ENCODE measurements around the gene CNPPD1. TPM values are rescaled to one million over a fixed set of nuclear protein-coding genes. Genes with fewer than 3 reads are reported as not detected.

The CNPPD1 gene
- total RNA-seq, 2 donors from 2014 or later = 27.7 to 33.2 TPM

DNA sequence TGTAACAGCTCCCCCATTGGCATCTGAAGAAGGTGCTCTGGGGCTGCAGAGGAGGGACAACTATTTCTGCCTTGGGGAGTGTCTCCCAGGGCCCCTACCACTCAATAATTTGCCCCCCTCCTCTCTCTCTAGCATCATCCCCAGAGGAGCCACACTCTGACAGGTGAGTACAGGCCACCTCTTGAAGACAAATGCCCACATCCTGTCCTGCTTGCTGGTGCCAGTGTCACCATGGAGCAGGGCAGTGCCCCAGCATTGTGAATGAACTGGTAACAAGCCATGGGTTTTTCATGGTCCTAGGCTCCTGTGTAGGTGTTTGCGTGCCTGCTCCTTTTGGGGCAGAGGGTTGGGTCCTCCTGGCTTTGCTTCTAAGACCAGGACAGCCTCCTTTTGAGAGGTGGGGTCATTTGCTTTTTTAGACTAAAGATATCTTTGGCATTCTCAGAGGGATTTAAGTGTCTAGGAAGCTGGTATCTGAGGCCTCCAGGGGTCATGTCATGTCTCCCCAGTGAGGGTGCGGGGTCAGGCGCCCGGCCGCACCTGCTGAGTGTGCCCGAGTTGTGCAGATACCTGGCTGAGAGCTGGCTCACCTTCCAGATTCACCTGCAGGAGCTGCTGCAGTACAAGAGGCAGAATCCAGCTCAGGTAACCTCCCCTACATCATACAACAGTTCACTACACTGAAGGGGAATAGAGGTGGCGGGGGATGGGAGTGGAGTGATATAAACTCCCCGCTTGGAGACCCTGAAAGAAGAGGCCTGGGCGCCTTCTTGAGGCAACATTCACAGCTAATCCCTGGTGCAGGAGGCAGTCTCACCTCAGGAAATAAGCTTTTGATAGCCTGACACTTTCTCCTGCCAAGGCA, 3.1 kb upstream of the CNPPD1 start:
- Mint-ChIP-seq H3K9me3 (no peaks in the 10 kb centered on the region), H3K4me1 (peaks cover 19% of the 10 kb centered on the region), H3K4me3 (peak overlapping the region; percentile 76), H3K36me3 (ENCODE audit: low read depth) (peaks cover 29% of the 10 kb centered on the region), H3K27me3 (ENCODE audit: insufficient read depth) (no peaks in the 10 kb centered on the region), H3K27ac (no peak overlapping the region)
- Histone ChIP-seq H3K27me3 (ENCODE audit: control insufficient read depth, insufficient read depth, low read length, poor library complexity, severe bottlenecking) (no peaks in the 10 kb centered on the region), H3K36me3 (ENCODE audit: control insufficient read depth, insufficient read depth, low read length) (peaks cover 50% of the 10 kb centered on the region), H3K4me1 (ENCODE audit: control insufficient read depth, insufficient read depth, low read length) (no peaks in the 10 kb centered on the region), H3K4me3 (ENCODE audit: low read length) (peak overlapping the region; percentile 96), H3K9me3 (ENCODE audit: control insufficient read depth, low read length) (no peaks in the 10 kb centered on the region), H3K27ac (ENCODE audit: low read depth, low read length) (no peak overlapping the region), H3K9ac (ENCODE audit: extremely low read depth, low read length, poor library complexity, severe bottlenecking) (no peak overlapping the region)
- WGBS, 2 experiments (ENCODE audit: insufficient coverage in 1 of 2, insufficient read length in 1 of 2) = 97 to 99% methylated on average over 8 to 9 of the region's 9 CpGs
- TF ChIP-seq CTCF (conservative IDR thresholded peaks at IDR 0.05) = no peak
- no peak for DNase-seq

DNA sequence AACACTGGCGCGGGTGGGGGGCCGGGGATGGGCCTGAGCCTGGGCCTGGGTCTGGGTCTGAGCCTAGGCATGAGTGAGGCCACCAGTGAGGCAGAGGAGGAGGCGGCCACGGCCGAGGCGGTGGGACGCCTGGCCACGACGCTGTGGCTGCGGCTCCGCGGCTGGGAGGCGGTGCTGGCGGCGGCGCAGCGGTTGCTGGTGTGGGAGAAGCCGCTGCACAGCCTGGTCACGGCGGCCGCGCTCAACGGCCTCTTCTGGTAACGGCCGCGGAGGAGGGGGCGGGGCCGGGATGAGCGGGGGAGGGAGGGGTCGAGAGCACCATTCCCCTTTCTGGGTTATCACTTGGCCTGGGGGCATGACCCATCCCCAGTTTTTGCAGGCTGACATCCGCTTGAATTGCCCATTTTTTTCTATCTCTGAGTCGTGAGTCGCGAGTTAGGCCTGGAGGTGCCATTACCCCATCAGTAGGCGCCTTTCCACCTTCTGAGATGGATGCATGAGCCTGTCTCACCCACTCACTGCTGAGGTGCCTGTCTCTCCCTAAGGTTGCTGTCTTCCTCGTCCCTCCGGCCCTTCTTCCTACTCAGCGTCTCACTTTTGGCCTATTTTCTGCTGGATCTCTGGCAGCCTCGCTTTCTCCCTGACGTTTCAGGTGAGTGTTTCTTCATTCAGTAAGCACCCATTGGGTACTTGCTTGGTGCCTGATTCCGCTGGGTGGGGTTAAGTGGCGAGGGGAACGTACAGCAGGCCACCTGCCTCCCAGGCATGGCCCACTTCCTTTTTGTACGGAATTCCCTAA, 1.9 kb upstream of the CNPPD1 start:
- no peaks in the 10 kb centered on the region for H3K9me3 ChIP-seq (ENCODE audit: control insufficient read depth, low read length)
- H3K27ac Mint-ChIP-seq = peak overlapping the region; percentile 44
- peaks cover 19% of the 10 kb centered on the region for H3K4me1 Mint-ChIP-seq
- H3K4me1 ChIP-seq (ENCODE audit: control insufficient read depth, insufficient read depth, low read length) = no peaks in the 10 kb centered on the region
- no peaks in the 10 kb centered on the region for H3K27me3 Mint-ChIP-seq (ENCODE audit: insufficient read depth)
- no peak overlapping the region for H3K9ac ChIP-seq (ENCODE audit: extremely low read depth, low read length, poor library complexity, severe bottlenecking)
- H3K27ac ChIP-seq (ENCODE audit: low read depth, low read length) = peak overlapping the region; percentile 57
- TF ChIP-seq CTCF (conservative IDR thresholded peaks at IDR 0.05) = no peak
- 6 to 7% methylated on average over 11 to 45 of the region's 45 CpGs for WGBS, 2 experiments (ENCODE audit: insufficient coverage in 1 of 2, insufficient read length in 1 of 2)
- H3K36me3 Mint-ChIP-seq (ENCODE audit: low read depth) = peaks cover 34% of the 10 kb centered on the region
- H3K9me3 Mint-ChIP-seq = no peaks in the 10 kb centered on the region
- H3K4me3 ChIP-seq (ENCODE audit: low read length) = peak overlapping the region; percentile 96
- H3K4me3 Mint-ChIP-seq = peak overlapping the region; percentile 76
- H3K27me3 ChIP-seq (ENCODE audit: control insufficient read depth, insufficient read depth, low read length, poor library complexity, severe bottlenecking) = no peaks in the 10 kb centered on the region
- H3K36me3 ChIP-seq (ENCODE audit: control insufficient read depth, insufficient read depth, low read length) = peaks cover 56% of the 10 kb centered on the region
- DNase-seq = no peak

- no peaks in the 10 kb centered on the region for H3K27me3 ChIP-seq (ENCODE audit: control insufficient read depth, insufficient read depth, low read length, poor library complexity, severe bottlenecking)
- H3K27me3 Mint-ChIP-seq (ENCODE audit: insufficient read depth) = no peaks in the 10 kb centered on the region
- H3K4me1 Mint-ChIP-seq = peaks cover 19% of the 10 kb centered on the region
- no peaks in the 10 kb centered on the region for H3K4me1 ChIP-seq (ENCODE audit: control insufficient read depth, insufficient read depth, low read length)
- H3K9me3 ChIP-seq (ENCODE audit: control insufficient read depth, low read length) = no peaks in the 10 kb centered on the region
- H3K4me3 ChIP-seq (ENCODE audit: low read length) = peak within 1 kb of the TSS; percentile 96
- H3K4me3 Mint-ChIP-seq = peak within 1 kb of the TSS; percentile 76
- peak; percentile 95 for DNase-seq
- peak within 1 kb of the TSS; percentile 78 for H3K27ac ChIP-seq (ENCODE audit: low read depth, low read length)
- peaks cover 55% of the 10 kb centered on the region for H3K36me3 ChIP-seq (ENCODE audit: control insufficient read depth, insufficient read depth, low read length)
- TF ChIP-seq CTCF (conservative IDR thresholded peaks at IDR 0.05) = peak; percentile 62
- H3K9me3 Mint-ChIP-seq = no peaks in the 10 kb centered on the region
- peak within 1 kb of the TSS; percentile 63 for H3K9ac ChIP-seq (ENCODE audit: extremely low read depth, low read length, poor library complexity, severe bottlenecking)
- H3K36me3 Mint-ChIP-seq (ENCODE audit: low read depth) = peaks cover 31% of the 10 kb centered on the region
- peak within 1 kb of the TSS; percentile 95 for H3K27ac Mint-ChIP-seq
- whole genome bisulfite sequencing, 2 experiments (ENCODE audit: insufficient coverage in 1 of 2, insufficient read length in 1 of 2) = 0 to 1% methylated on average over 31 to 67 of the region's 67 CpGs
Measured at GRCh38 chr2:219177552-219178376, 1.0 kb upstream of the CNPPD1 start, which contains the start of gene RETREG2. Gene RETREG2 (plus strand): TSS chr2:219178275. CDS start chr2:219178353, 78 bp downstream.
